Measurements from ENCODE around the gene ARSG.

The ARSG gene

DNA sequence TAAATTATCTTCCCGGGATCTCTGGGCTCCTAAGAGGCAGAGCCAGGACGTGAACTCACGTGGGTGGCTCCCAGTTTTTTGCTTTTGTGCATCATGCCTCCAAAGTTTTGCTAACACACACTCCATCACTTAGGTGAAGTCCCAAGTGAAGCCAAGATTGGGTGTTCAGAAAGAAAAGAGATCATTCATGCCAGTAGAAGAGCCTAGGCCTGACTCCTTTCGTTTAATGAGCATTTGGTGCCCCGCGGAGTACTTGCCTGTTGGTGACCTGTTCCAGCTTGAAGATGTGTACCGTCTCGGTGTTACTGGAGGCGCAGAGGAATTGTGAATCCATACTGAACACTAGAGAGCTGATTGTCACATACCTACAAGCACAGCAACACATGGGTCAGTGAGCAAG lies 141.9 kb downstream of the ARSG start:
- no peak for FAIRE-seq

DNA sequence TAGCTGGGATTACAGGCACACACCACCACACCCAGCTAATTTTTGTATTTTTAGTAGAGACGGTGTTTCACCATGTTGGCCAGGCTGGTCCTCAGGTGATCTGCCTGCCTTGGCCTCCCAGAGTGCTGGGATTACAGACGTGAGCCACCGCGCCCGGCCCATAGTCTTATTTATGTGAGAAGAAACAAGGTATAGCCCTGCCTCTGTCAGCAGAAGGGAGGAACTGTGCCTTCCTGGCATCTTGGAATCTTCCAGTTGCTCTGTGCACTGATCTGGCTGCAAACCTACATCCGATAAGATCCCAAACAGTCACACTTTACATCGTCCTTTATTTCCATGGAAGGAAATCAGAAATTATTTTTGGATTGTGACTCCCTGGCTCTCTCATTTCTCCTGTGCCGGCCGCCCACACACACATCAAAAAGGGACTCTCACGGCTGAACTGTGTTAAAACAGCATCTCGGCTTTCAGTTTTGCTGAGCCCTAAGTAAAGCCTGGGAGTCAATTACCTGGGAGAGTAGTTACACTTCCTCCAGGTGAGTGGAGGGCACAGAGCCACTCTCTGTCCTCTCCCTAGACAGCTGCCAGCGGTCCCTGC lies 142.7 kb downstream of the ARSG start:
- no peak for FAIRE-seq

DNA sequence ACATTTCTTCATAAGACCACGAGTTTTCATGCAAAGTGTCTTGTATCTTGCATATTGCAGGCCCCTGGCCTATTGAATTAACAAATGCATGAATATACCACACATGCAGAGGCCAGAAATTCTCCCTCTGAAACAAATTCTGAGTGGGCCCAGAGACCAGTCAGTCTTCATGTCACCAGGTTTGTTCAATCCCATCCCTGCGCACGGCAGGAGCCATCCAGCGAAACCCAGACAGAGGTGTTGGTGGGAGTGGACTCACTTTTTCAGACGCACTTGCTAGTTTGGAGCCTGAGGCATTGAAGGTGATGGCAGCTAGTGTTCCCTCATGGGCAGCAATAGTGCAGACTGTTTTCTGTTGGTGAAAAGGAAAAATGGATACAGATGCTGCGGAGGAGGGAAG lies 144.1 kb downstream of the ARSG start:
- no peak for FAIRE-seq

DNA sequence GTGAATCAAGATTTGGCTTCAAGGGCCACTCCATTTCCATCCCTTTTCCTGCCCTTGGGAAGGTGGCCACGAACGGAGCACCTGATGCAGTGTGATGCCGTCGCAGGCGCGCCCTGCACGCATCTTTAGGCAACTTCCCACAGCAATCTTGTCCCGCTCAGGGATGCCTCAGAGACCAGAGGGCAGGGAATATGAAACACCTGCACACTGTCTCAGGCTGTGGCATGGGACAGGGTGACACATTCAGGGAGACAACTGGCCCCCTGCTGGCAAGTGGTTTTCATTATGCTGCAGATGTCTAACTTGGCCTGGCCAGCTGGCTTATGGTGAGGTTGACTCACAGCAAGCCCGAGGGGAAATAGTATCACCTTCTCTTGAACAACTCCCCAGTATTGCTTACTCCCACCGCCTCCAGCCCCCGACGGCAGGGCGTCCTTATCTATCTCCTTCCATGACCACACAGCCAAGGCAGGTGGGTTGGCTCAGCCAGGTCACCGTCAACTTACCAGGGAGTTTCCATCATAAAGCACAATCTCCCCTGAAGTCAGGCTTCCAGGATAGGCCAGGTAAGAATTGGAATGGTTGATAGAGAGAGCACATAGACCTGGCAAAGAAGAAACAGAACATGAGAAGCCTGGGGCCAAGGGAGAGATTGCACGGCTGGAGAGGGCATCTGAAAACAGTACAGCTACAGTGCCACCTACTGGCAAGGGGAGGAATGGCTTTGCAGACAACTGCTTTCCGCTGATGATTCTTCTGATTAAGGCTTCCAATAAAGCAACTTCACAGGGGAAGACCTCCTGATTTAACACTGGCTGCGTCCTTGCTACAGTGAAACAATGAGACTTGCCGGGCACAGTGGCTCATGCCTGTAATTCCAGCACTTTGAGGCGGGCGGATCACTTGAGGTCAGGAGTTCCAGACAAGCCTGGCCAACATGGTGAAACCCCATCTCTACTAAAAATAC lies 144.9 kb downstream of the ARSG start:
- no peak for FAIRE-seq

DNA sequence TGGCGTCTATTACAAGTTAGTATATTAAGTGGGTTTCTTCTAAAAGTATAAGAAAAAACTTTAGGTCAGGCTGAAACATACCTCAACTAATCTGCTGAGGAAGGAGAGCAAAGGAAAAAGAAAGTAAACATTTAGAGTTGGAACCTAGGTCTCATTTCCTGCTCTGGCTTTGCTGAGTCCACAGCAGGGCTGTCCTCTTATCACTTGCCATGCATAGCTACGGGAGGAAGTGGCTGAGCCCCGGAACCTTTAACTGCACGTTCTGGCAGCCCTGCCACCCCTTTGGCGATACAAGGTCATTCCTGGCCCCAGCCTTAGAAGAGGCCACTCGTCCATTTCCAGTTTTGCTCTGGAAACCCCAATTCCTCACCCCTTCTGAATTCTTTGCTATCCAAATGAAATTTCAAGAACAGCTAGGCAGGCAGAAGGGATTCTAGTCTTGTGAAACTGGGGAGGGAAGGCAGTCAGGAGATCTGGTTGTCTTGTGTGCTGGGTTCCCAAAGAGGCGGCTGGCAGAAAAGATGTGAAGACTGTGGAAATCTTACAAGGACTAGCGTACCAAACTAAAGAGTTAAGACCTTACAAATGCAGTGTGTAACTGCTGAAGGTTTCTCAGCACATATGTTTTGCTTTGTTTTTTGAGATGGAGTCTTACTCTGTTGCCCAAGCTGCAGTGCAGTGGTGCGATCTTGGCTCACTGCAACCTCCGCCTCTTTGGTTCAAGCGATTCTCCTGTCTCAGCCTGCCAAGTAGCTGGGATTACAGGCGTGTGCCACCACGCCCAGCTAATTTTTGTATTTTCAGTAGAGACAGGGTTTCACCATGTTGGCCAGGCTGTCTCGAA lies 146.9 kb downstream of the ARSG start:
- no peak for FAIRE-seq

DNA sequence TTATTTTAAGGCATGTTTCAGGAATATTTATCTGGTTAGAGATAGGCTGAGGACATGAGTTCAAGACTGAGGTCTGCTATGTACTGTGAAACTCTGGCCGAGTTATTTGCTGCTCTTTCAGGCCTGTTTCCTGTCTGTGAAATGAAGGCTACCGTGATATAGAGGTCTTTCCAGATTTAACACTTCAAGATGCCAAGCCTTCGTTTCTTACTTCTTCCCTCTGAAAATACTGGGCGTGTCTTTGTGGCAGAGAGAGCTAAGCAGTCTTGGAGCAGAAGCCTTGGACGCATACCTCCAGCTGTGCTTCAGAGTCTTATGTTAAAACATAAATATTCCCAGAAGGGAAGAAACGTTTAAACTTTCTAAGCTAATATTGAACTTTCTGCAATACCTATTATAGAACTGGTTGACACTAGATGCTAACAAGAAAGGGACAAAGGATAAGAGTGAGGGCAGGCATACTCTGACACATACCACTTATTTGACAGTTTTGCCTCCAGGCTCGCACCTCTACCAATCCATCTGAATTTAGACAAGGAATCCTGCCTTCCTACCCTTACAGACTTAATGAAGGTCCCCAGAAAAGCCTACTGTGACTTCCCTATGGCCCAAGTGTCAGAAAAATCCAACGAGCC lies 148.5 kb downstream of the ARSG start:
- no peak for FAIRE-seq

DNA sequence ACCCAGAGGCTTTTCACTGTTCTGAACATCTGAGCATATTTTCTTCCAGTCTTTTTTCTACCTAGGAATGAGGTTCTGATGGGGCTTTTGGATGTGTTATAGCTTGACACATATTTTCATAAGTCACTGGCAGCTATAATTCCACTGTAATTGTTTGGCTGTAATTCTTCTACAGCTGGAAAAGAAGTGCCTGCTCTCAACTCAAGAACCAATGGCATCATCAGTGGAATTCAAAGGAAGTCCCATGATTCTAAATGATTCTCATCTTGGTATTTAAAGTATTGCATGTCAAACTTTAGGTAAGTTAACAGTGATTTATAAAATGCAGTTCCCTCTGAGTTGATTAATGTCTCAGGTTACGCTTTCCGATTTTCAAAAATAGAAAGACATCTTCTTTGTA lies 149.2 kb downstream of the ARSG start:
- no peak for FAIRE-seq

DNA sequence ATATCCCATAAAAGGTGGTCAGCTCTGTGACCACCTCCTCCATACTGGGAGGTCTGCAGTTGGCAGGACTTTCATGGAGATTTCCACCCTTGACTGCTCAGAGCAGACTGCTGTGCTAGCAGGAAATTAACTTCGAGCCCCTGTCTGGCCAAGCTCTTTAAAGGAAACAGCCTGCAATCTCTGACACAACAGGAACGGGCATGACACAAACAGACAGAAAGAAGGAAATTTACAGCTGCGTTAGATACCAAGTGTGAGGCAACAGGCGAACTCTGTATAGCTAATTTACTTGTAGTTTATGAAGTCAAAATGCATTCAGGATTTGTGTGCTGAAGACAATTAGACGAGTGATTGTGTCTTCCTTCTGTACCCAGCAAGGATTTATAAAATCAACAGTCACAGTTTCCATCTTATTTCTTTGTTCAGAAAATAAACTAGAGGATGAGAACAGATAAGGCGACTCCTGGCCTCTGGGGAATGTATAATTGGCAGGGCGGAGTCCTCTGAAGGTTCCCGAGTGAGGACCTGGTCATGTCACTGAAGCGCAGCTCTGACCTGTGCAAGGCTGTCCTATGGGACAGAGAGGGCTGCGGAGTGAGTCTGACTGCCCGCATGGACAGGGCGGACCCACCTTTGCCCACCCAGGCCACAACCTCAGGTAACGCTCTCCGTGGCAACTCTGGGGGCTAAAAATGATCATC lies 149.9 kb downstream of the ARSG start:
- no peak for FAIRE-seq

DNA sequence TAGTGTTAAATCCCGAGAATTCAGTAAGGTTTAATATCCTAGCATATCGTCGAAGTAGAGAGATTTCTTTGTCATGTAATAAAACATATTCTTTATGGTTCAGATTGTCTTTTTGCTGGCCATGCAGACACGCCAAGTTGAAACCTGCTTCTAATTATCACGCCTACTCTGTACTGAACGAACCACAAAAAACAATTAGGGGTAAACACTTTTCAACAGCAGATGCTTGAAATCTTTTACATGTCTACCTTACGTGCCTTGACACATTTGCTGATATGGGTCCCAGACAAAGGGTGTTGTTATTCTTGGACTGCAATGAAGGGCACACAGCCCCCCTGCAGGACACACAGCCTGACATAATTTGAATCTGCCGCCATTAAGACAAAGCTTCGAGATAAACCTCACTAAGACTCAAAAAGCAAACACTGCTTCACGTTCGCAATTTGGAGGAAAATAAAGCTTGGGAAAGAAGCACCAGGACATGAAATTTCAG lies 152.7 kb downstream of the ARSG start:
- FAIRE-seq: no peak

DNA sequence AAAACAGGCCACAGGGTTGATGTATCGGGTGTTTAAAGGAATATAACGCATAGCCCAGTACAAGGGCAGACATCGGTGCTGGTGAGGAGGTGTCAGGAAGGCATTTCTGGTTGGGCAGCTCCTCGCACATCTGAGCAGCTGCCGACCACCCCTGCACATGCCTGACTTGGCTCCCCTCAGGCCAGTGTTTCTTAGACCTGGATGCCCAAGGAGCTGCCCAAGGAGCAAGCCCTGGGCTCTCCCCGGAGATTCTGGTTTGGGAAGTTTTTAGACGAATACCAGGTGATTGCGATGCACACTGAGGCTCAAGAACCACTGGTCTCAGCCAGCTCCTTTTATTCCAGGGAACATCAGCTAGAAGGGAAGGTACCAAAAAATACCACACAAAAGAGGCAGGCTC lies 154.4 kb downstream of the ARSG start:
- FAIRE-seq: no peak

DNA sequence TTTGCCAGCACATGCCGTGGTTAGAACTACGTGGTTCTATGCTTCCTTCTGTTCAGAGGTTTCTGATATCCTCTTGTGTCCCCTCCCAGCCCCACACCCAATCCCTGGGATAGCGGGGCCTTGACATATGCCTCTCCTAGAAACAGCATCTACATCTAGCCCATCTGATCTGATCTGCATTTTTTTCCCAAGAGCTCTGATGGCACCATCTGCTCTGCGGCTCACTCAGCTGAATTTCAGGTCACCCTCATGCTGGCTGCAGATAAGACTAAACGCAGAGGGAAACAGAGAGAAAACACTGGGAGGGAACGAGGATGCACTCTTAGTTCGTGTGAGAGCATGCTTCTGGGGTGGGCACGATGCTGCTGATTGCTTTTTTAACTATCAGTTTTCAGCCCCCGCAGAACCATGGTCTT lies 155.3 kb downstream of the ARSG start:
- no peak for FAIRE-seq

DNA sequence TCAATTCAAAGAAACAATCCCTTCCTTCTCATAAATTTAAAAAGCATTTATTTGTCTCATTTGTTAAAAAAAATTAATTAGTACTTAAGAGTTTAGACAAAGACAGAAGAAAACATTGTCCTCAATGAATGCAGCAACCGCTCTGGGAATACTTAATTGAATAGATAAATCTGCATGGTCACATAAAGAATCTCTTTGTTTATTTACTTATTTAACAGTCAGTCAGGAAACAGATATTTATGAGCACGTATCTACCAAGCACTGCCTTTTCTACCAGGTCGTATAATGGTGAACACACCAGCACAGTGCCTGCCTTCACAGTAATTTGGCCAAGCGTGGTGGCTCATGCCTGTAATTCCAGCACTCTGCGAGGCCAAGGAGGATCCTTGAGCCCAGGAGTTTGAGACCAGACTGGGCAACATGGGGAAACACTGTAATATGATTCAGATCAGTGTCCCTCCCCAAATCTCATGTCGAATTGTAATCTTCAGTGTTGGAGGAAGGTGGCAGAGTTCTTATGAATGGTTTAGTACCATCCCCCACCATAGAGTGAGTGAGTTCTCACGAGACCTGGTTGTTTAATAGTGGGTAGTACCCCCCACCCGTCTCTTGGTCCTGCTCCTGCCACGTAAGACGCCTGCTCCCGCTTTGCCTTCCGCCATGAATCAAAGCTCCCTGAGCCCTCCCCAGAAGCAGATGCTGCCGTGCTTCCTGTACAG lies 157.9 kb downstream of the ARSG start:
- FAIRE-seq: no peak

DNA sequence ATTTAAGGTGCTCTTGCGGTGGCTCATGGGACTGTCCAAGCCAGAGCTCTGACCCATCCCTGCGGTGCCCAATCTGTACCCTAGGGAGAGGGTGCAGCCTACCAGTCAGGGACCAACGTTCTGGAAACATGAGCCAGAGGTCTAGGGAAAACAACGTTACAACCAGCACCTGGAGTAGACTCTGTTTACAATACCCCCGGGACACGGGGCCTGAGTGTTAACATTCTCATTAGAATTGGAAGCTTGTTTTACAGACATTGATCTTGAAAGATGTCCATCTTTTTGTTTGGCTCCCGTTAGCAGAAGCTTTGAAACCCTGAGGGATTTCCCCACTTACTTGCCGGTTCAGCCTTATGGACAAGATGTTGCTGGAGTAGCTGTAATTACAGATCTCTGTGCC lies 159.1 kb downstream of the ARSG start:
- no peak for FAIRE-seq

DNA sequence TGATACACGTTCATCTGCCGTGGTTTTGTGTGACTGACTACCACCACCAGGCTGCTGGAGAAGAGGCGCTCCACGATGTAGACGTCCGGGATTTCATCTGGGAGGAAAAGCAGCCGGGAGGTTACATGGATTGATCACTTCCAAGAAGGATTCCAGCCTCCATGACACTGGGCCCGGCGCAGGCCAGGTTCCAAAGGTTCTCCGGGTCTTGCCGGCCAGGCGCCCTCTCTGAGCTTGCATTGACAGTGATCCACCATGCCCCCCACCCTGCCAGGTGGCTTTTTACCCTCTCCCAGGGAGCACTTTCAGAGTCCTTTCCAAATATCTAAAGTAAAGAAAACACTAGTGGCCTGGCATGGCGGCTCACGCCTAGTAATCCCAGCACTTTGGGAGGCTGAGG lies 159.5 kb downstream of the ARSG start:
- no peak for FAIRE-seq

DNA sequence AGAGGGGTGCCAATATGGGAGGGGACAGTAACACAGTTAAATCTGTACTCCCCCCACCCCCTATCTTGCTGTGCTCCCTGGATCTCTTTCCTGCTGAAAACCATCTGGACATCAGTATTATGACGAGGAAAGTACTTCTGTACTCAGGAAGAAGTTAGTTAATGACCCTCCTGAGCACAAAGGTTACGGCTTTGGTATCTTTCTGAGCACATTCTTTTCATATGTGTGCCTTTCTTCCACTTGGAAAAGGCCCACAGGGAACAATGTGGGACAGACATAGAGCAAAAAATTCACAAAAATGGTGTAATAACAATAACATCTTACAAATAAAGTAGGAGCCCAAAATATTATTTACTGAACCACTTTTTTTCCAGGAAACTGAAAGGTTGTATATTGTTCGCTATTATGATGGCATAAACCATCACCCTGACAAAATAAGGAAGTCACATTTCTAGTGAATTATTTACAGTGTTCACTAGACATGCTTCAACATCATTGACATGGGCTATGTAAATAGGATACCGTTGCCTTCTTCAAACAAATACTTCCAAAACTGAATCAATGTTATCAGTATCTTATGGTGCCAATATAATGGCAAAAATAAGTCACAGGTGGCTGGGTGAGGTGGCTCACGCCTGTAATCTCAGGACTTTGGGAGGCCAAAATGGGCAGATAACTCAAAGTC lies 160.5 kb downstream of the ARSG start:
- no peak for FAIRE-seq

DNA sequence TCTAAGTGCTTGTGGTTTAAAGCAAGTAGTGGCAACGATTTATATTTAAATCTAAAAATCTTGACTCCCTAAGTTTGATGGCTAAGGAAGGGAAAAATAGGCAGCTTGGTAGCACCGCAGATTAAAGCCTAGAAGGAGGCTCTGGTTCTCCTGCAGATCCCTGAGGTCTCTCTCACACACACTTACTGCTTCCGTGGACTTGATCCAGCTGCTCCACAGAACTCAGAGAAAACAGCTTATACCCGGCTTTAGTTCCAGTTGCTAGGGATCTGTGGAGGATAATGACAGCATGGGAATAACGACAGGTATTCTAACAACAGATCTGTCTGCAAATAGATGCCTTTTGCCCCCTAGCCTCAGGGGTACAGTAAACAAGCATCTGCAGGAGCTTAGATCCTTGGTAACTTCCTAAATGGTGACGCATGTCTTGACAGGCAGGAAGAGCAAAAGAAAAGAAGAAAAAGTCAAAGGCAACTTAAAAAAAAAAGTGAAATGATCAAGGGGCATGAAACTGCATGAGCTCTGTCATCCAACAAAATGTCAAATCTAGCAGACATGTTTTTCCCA lies 161.5 kb downstream of the ARSG start:
- no peak for FAIRE-seq

DNA sequence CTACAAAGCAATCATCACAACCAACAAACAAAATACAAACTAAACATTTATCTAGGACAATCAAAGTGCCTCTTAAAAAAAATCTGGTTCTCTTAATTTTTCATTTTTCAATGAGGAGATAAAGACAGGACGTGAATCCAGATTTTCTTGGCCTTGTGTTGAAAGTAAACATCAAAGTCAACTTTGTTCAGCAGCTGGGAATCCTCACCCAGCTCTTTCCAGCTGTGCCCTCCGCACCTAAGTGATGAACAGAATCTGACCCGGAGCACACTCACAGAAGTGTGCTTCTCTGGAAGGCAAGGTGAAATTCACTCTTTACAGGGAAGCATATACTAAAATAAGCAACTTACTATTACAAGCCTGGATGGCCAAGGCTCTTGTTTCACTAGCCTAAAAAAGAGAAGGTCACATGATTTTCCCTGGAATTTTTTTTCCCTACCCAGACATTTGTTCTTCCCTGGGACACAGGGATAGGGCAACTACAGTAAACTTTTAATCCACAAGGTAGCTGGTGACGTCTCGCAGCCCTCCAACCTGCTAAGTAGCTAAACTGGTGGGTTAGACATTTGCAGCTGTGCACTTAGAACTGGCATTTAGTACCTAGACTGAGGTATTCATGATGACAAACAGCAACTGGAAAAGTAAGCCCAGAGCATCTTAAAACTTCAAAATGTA lies 162.8 kb downstream of the ARSG start:
- FAIRE-seq: no peak

DNA sequence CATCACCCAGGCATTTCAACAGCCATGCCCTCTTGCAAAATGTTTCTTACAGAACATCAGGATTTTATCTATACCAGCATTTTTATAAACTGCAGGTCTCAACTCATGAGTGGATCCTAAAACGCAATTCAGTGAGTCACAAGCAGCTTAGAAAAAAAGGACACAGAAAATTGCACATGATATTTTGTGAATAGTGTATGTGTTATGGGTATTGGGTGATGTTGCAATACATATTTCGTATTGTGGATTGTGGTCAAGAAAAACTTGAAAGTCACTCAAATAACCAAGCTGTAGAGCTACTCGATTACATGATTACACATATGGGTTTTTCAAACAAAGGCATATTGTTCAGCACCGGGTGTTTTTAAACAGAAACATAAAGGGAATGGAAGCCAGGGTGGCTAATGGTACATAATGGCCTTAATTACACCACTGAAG lies 164.6 kb downstream of the ARSG start:
- no peak for FAIRE-seq

DNA sequence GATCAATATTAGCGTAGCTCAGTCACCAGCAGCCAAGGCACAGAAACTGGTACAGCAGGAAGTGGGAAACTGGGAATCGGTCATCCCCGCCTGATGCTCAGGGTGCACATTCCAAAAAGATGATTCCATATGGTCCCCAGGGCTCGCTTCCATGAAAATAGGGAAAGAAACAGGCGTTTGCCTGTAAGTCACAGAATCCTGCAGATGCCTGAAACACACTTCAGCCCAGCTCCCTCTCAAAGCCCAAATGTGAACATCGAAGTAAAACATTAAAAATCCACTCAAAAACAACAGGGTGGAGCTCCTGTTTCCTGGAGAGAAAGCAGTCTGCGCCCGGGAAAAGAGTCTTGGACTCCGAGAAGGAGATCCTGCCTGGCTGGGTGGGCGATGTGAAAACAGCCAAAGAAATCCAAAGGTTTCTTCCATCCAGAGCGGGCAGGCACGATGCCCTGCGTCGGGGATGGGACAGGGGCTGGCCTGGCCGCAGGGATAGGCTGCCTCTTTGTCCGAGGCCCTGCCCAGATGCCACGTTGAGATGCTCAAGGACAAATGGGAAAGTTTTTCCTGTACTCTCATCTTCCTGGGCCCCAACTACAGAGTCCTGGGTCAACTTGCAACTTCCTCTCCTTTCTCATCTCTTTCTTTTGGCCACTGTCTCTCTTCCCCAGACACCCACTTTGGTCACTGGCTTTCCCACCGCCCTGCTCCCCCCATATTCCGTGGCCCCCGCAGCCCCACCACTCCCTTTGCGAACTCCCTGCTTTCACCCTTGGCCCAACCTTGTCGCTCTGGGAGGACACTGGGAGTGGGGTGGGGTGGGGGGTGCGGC lies 165.3 kb downstream of the ARSG start:
- FAIRE-seq: peak; percentile 93
